Kidney (tissue), 14 donors: ENCODE data around the gene ARHGAP26. TPM values are rescaled to one million over a fixed set of nuclear protein-coding genes. Genes with fewer than 3 reads are reported as not detected.

Experiments used
- DNase-seq, 5 donors: peaks; one replicate each; pipeline ENCODE4 v3.0.0-alpha.2; 2013 to 2020
- FAIRE-seq: peaks from 2 replicates; lab custom pipeline; 2012; peaks lifted over from hg19 to GRCh38; lab: Jason Lieb, UNC
- H3K27ac ChIP-seq, 2 donors: one replicate each; pipeline ENCODE4 v1.7.0; 2013; ENCODE audit warnings: low read depth in 2 of 2, low read length in 2 of 2, inconsistent platforms in 1 of 2
- H3K27me3 ChIP-seq: one replicate; pipeline ENCODE4 v1.7.1; 2013; ENCODE audit warnings: low read length, inconsistent platforms; ENCODE audit not compliant: control insufficient read depth, insufficient read depth
- H3K36me3 ChIP-seq, 3 donors: one replicate each; pipeline versions ENCODE4 v1.7.0 to v1.7.1; 2013; ENCODE audit warnings: low read length in 3 of 3, control low read depth in 1 of 3, inconsistent platforms in 1 of 3; ENCODE audit not compliant: insufficient read depth in 3 of 3, control insufficient read depth in 2 of 3
- H3K4me1 ChIP-seq, 3 donors: one replicate each; pipeline versions ENCODE4 v1.7.0 to v1.7.1; 2013; ENCODE audit warnings: low read length in 3 of 3, inconsistent platforms in 1 of 3, low read depth in 1 of 3; ENCODE audit not compliant: control insufficient read depth in 2 of 3, insufficient read depth in 2 of 3
- H3K4me3 ChIP-seq, 3 donors: one replicate each; pipeline versions ENCODE4 v1.7.0 to v1.8.1; 2013; ENCODE audit warnings: low read length in 3 of 3, control low read depth in 1 of 3, inconsistent platforms in 1 of 3
- H3K9ac ChIP-seq, 3 donors: one replicate each; pipeline versions ENCODE4 v1.7.0 to v1.7.1; 2013; ENCODE audit warnings: low read length in 3 of 3, control low read depth in 1 of 3, inconsistent platforms in 1 of 3
- H3K9me3 ChIP-seq, 3 donors: one replicate each; pipeline versions ENCODE4 v1.7.0 to v1.7.1; 2013; ENCODE audit warnings: low read length in 3 of 3, control low read depth in 1 of 3, inconsistent platforms in 1 of 3; ENCODE audit not compliant: control insufficient read depth in 2 of 3, insufficient read depth in 1 of 3
- CTCF ChIP-seq: IDR thresholded peaks from 3 replicates; pipeline ENCODE4 v1.5.1; 2012; ENCODE audit warnings: mild to moderate bottlenecking, moderate library complexity, borderline replicate concordance; ENCODE audit not compliant: insufficient read depth; ENCODE audit errors: extremely low read depth
- intact Hi-C: fragments of 100-400 bp; cut with DNase I; formaldehyde crosslinking; loops from one replicate; pipeline ENCODE4 v1.11.1; 2022
- polyA plus RNA-seq: library from polyadenylated mRNA; stranded (reverse); fragments of 350-450 nt; fragmentation: Illumina TruSeq; extraction: RNeasy Lipid Tissue Mini Kit (QIAGEN cat#74804); gene quantifications from one replicate; pipeline ENCODE4 v1.2.3, GENCODE V29; 2014; ENCODE audit warnings: low read depth, low replicate concordance; ENCODE audit not compliant: insufficient read depth
- total RNA-seq: library from RNA; stranded (reverse); fragmentation: NEBNext Ultra II Directional; extraction: Animal tissue kit (Norgen Biotek cat#: 25700); gene quantifications from one replicate; pipeline ENCODE4 v1.2.1, GENCODE V29; 2021
- donor health status: control.
- donor health status: control.
- donor health status: control.
- donor health status: control.
- donor health status: control.
- donor health status: DM: yes; HTN: yes; CAD: no.
- donor health status: Normal renal cell carcinoma (clear cell type).

ARHGAP26 gene
- total and polyA plus RNA-seq, 2 donors from 2014 or later: 2.5 to 85.7 TPM

GRCh38 chr5:143174714-143175398 lies 404.7 kb downstream of the ARHGAP26 start:
- H3K9ac ChIP-seq: no peak overlapping the region
- peaks cover 0 to 5% (median 0%) of the 10 kb centered on the region in 3 donors for H3K4me1 ChIP-seq
- DNase-seq (no peak), FAIRE-seq (peak; percentile 57)
- no peaks in the 10 kb centered on the region for H3K9me3 ChIP-seq
- intact Hi-C loops: no loop called here
- no peaks in the 10 kb centered on the region for H3K27me3 ChIP-seq
- no peak overlapping the region for H3K4me3 ChIP-seq
- H3K27ac ChIP-seq: no peak overlapping the region
- no peak for TF ChIP-seq CTCF
- H3K36me3 ChIP-seq: no peaks in the 10 kb centered on the region

- Histone ChIP-seq H3K4me1 (peaks cover 0 to 5% (median 0%) of the 10 kb centered on the region in 3 donors), H3K27ac (peak overlapping the region in 1 of 2 donors; percentile 15), H3K36me3 (no peaks in the 10 kb centered on the region), H3K9ac (no peak overlapping the region), H3K27me3 (no peaks in the 10 kb centered on the region), H3K4me3 (no peak overlapping the region), H3K9me3 (no peaks in the 10 kb centered on the region)
- no peak for TF ChIP-seq CTCF
- intact Hi-C loops: no loop called here
- FAIRE-seq (no peak), DNase-seq (no peak)
Measured at GRCh38 chr5:143176048-143176447, 405.9 kb downstream of the ARHGAP26 start.

GRCh38 chr5:143177263-143177983 lies 407.2 kb downstream of the ARHGAP26 start:
- Histone ChIP-seq H3K9ac (no peak overlapping the region), H3K27ac (peak overlapping the region in 1 of 2 donors; percentile 12), H3K36me3 (no peaks in the 10 kb centered on the region), H3K4me3 (no peak overlapping the region), H3K9me3 (no peaks in the 10 kb centered on the region), H3K4me1 (peaks cover 0 to 11% (median 2%) of the 10 kb centered on the region in 3 donors), H3K27me3 (no peaks in the 10 kb centered on the region)
- no peak for FAIRE-seq
- DNase-seq: peak in 1 of 5 donors; percentile 77
- intact Hi-C loops: no loop called here
- no peak for TF ChIP-seq CTCF
